Bronchial epithelial cell (primary cell): Measurements from ENCODE around the gene FBXO15. TPM values are rescaled to one million over a fixed set of nuclear protein-coding genes. Genes with fewer than 3 reads are reported as not detected.

ENCODE experiments used
- DNase-seq: peaks from one replicate; pipeline ENCODE4 v3.0.0-alpha.2; 2010; ENCODE audit warnings: low read depth
- FAIRE-seq: peaks from 2 replicates; lab custom pipeline; 2011; peaks lifted over from hg19 to GRCh38; lab: Jason Lieb, UNC
- H3K27me3 ChIP-seq: 2 replicates; pipeline ENCODE4 v1.5.1; 2011; ENCODE audit warnings: low read length; ENCODE audit not compliant: control insufficient read depth, insufficient read depth
- H3K36me3 ChIP-seq: 2 replicates; pipeline ENCODE4 v1.5.1; 2011; ENCODE audit warnings: low read length; ENCODE audit not compliant: control insufficient read depth, insufficient read depth
- H3K4me3 ChIP-seq: 2 replicates; pipeline ENCODE4 v1.5.1; 2011; ENCODE audit warnings: mild to moderate bottlenecking, low read depth, low read length, control low read depth
- total RNA-seq: library from RNA; depleted of rRNA; stranded (reverse); fragments of >200 nt; gene quantifications from 2 replicates; pipeline ENCODE4 v1.2.1, GENCODE V29; 2014
- TF ChIP-seq, protein P1 (sequence below): IDR thresholded peaks from 2 replicates; pipeline ENCODE4 v1.5.1; 2011; ENCODE audit warnings: mild to moderate bottlenecking, moderate library complexity, low read length, control low read depth, inconsistent platforms; ENCODE audit not compliant: insufficient read depth, severe bottlenecking

Gene FBXO15
- total RNA-seq, 1 donor from 2014 or later, result not detected

DNA sequence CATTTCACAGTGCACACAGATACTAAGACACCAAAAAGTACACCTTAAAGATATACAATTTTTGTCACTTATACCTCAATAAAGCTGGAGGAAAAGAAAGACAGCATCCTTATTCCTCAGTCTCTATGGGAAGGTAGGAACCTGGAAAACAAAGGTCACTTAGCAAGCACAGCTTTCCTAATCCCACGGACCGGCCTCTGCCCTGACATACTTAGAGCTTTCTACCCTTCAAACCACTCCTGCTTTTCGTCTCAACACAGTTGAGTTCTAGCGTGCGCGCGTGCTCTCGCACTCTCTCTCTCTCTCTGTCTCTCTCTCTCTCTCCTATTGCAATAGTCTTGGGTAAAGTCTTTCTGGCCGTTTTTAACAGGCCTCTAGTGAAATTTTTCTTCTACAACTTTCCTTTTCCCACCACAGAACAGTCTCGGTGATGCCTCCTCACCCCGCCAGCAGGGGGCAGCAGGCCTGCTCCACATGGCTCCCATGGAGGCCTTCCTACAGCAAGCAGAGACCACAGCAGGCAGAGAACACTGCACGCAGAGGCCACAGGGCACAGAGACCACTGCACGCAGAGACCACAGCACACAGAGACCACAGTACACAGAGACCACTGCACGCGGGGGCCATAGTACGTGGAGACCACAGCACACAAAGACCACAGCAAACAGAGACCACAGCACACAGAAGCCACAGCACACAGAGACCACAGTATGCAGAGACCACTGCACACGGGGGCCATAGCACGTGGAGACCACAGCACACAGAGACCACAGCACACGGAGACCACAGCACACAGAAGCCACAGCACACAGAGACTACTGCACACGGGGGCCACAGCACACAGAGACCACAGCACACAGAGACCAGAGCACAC, 106.9 kb downstream of the FBXO15 start:
- Histone ChIP-seq H3K36me3 (no peaks in the 10 kb centered on the region), H3K4me3 (no peak overlapping the region), H3K27me3 (no peaks in the 10 kb centered on the region)
- TF ChIP-seq, protein P1, sequence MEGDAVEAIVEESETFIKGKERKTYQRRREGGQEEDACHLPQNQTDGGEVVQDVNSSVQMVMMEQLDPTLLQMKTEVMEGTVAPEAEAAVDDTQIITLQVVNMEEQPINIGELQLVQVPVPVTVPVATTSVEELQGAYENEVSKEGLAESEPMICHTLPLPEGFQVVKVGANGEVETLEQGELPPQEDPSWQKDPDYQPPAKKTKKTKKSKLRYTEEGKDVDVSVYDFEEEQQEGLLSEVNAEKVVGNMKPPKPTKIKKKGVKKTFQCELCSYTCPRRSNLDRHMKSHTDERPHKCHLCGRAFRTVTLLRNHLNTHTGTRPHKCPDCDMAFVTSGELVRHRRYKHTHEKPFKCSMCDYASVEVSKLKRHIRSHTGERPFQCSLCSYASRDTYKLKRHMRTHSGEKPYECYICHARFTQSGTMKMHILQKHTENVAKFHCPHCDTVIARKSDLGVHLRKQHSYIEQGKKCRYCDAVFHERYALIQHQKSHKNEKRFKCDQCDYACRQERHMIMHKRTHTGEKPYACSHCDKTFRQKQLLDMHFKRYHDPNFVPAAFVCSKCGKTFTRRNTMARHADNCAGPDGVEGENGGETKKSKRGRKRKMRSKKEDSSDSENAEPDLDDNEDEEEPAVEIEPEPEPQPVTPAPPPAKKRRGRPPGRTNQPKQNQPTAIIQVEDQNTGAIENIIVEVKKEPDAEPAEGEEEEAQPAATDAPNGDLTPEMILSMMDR, result peak; percentile 68
- DNase-seq (no peak), FAIRE-seq (no peak)

DNA sequence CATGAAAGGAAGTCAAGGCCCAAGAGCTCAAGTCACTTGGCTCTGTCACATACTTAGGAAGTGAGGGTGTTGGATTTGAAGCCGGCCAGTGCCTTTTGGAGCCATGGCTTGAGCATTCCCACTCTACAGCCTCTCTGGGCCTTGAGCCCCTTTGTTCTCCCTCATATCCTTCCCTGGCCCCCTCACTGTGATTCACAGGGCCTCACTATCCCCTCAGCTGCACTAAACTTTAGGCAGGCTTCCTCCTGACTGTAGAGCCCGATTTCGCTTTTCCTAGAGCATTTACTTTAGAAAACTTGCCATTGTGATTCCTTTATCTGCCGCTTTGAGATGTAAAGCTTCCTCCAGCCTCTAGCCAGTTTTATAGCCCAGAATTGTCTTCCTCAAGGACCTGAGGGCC, 107.6 kb downstream of the FBXO15 start:
- FAIRE-seq (no peak), DNase-seq (no peak)
- TF ChIP-seq, protein P1, result no peak
- Histone ChIP-seq H3K4me3 (no peak overlapping the region), H3K36me3 (no peaks in the 10 kb centered on the region), H3K27me3 (no peaks in the 10 kb centered on the region)

DNA sequence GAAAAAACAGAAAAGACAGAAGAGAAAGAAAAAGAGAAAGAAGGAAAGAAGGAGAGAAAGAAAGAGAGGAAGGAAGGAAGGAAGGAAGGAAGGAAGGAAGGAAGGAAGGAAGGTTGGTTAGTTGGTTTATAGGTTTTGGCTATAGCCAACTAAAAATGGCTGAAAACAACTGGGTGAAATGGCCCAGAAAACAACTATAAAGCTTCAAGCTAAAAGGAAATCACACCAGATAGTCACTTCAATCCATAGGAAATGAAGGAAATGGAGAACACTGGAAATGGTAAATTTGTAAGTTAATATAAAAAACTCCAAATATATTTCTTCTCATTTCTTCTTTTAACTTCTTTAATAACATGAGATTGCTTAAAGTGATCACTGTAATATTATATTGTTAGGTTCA, 118.5 kb downstream of the FBXO15 start:
- no peak overlapping the region for H3K4me3 ChIP-seq
- H3K27me3 ChIP-seq, result no peaks in the 10 kb centered on the region
- DNase-seq (no peak), FAIRE-seq (no peak)
- H3K36me3 ChIP-seq, result no peaks in the 10 kb centered on the region
- TF ChIP-seq, protein P1, result no peak

Other genes starting within 250 kb of the FBXO15 start
- 25.0 and 28.0 TPM in 2 replicates for gene TIMM21, start 689 bp upstream of the FBXO15 start, total RNA-seq
- 53.2 and 66.3 TPM in 2 replicates for gene CYB5A, start 144.1 kb upstream of the FBXO15 start, total RNA-seq
- gene C18orf63, start 168.0 kb upstream of the FBXO15 start, total RNA-seq, result not detected in 2 replicates